ENCODE measurements around the gene PPP2R5C. TPM values are rescaled to one million over a fixed set of nuclear protein-coding genes. Genes with fewer than 3 reads are reported as not detected.

PPP2R5C gene
- total and polyA plus RNA-seq, 9 of the 15 experiments (the other 6 are each of a cell fraction or from before 2014, with no cell fraction given) = 284 to 617 (median 395) TPM

GRCh38 chr14:101761881-101762529 is 496 bp downstream of the PPP2R5C start (continued):
- TF ChIP-seq MGA (IDR thresholded peaks at IDR 0.05) (no peak), GTF2F1 (IDR thresholded peaks at IDR 0.05; ENCODE audit: low read depth, low read length) (no peak), HDGF (IDR thresholded peaks at IDR 0.05) (no peak), CHD1 (IDR thresholded peaks at IDR 0.05; ENCODE audit: low read length) (peak; percentile 30), RFX1 (IDR thresholded peaks at IDR 0.05) (no peak), ZSCAN32 (CRISPR knock-in tag; IDR thresholded peaks at IDR 0.05) (no peak), MCM5 (IDR thresholded peaks at IDR 0.05; ENCODE audit: low read depth) (no peak), SIN3A (IDR thresholded peaks at IDR 0.05; ENCODE audit: borderline replicate concordance in 2 of 2, control insufficient read depth in 1 of 2, low read depth in 2 of 2, low read length in 2 of 2) (peak in 1 of 2 experiments; percentile 9; a peak in 1 of 4 replicates), CREBBP (IDR thresholded peaks at IDR 0.05; ENCODE audit: low read depth, low read length) (no peak), BHLHE40 (IDR thresholded peaks at IDR 0.05; ENCODE audit: low read length) (no peak), NBN (IDR thresholded peaks at IDR 0.05; ENCODE audit: low read depth) (no peak), ZNF24 (IDR thresholded peaks at IDR 0.05) (no peak), TAF1 (IDR thresholded peaks at IDR 0.05; ENCODE audit: control insufficient read depth, extremely low read depth, insufficient read depth, low read length, severe bottlenecking) (peak; percentile 29), ADNP (tag; IDR thresholded peaks at IDR 0.05) (no peak), GATA2 (CRISPR knock-in tag; IDR thresholded peaks at IDR 0.05) (no peak)
- TF ChIP-seq, protein P1, sequence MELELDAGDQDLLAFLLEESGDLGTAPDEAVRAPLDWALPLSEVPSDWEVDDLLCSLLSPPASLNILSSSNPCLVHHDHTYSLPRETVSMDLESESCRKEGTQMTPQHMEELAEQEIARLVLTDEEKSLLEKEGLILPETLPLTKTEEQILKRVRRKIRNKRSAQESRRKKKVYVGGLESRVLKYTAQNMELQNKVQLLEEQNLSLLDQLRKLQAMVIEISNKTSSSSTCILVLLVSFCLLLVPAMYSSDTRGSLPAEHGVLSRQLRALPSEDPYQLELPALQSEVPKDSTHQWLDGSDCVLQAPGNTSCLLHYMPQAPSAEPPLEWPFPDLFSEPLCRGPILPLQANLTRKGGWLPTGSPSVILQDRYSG (tag; conservative IDR thresholded peaks at IDR 0.05; ENCODE audit: low read depth) = no peak
